GM18858 (cell line): ENCODE measurements around the gene GAR1.
"Not testable (repeated sequence)": the region's sequence is repeated elsewhere in the genome, so short reads cannot be mapped to it uniquely, and the experiment has no call there.

Experiments used
- ATAC-seq: cut with Tn5 transposase; IDR thresholded peaks from one replicate; pipeline ENCODE4 v1.9.1; 2021; ENCODE audit not compliant: unreplicated experiment

The GAR1 gene

DNA sequence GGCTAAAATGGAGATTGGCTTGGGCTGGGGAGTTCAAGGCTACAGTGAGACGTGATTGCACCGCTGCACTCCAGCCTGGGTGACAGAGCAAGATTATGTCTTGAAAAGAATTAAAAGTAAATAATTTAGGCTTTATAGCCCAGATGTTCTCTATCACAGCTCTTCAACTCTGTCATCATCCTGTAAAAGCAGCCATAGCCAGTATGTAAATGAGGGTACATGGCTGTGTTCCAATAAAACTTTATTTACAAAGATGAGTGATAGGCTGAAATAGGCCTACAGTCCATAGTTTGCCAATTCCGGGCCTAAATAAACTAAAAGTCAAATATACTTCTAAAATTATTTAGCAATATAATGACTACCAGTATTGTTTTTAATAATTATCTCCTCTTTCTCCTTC lies 21.4 kb downstream of the GAR1 start:
- ATAC-seq: no peak

DNA sequence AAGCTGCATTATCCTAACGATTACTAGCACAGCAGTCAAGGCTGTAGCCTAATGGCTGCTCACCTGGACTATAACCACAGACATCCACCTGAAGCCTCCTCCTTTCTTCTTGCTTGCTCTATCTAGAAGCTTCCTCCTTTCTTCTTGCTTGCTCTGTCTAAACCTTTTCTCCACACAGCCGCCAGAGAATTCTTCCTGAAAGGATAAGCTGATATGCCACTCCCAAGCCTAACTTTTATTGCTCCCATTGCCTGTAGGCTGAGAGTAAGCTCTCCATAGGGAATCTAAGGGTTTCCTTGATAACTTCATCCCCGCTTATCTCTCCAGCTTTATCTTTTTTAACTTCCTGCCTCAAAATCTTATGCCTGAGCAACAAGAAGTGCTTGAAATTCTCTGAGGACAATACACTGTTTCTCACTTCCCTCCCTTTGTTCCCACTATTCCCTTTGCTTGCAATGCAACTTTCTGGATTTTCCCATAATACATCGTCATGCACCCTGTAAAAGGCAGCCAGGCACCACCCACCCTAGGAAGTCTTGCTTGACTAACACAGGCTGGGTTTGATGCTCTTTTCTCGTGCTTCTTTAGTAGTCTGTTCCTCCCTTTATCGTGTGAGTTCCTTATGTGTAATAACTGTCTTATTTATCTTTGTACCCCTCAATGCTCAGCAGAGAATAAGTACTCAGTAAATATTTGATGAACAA lies 31.0 kb downstream of the GAR1 start:
- ATAC-seq: no peak

DNA sequence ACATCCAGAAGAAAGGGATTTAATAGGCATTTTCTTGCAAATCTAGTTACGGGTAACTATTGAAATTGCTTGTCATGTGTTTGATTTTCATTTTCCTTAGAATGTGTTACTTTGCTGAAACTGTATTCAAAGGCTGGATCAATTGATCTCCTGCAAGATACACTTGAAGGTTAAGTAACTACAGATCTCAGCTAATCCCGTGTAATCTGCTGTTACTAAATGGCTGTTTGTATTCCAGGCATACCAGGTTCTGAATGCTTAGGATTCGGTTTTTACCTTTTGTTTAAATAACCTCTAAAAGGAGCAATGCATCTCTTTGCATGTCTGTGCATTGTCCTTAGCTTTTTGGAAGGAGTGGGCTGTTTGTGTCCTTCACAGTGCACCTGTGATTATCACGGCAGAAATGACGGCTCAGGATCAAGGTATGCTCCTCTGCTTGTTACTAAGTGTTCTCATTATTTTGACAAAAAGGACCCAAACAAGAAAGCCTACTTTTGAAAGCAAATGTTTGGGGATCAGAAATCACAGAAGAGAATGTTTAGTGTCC lies 32.4 kb downstream of the GAR1 start, which contains the start of gene LRIT3:
LRIT3 (plus strand) TSS at position 212 of the 547 bp plus-strand sequence; CDS start at position 307, 95 bp downstream.
- no peak for ATAC-seq

DNA sequence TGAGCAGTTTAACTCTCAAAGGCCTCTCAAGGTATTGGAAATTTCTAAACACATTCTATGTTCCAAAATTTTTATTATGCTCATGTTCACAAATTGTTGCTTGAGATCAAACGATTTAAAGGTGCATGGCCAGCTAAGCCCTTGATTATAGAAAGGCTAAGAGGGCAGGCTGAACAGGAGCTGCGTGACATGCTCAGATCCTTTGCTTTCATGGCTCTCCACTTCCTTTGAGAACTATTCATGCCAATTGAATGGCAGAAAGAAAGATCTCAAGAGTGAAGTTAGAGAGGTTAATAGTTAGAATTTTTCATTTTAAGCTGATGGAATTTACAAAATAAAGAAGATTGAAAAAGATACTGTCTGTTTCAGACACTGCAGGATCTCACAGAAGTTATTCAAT lies 32.9 kb downstream of the GAR1 start:
- no peak for ATAC-seq

DNA sequence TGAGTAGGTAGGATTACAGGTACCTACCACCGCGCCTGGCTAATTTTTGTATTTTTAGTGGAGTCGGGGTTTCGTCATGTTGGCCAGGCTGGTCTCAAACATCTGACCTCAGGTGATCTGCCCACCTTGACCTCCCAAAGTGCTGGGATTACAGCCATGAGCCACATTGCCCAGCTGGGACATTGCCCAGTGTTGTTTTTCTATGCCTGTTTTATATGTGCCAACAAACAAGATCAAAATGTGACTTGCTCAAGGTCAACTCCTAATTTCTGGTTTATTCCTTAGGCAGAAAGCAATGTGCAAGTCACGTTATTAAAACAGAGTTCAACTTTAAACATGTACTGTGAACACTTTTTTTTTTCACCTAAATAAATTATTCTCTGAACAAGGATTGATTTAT lies 35.0 kb downstream of the GAR1 start:
- no peak for ATAC-seq

DNA sequence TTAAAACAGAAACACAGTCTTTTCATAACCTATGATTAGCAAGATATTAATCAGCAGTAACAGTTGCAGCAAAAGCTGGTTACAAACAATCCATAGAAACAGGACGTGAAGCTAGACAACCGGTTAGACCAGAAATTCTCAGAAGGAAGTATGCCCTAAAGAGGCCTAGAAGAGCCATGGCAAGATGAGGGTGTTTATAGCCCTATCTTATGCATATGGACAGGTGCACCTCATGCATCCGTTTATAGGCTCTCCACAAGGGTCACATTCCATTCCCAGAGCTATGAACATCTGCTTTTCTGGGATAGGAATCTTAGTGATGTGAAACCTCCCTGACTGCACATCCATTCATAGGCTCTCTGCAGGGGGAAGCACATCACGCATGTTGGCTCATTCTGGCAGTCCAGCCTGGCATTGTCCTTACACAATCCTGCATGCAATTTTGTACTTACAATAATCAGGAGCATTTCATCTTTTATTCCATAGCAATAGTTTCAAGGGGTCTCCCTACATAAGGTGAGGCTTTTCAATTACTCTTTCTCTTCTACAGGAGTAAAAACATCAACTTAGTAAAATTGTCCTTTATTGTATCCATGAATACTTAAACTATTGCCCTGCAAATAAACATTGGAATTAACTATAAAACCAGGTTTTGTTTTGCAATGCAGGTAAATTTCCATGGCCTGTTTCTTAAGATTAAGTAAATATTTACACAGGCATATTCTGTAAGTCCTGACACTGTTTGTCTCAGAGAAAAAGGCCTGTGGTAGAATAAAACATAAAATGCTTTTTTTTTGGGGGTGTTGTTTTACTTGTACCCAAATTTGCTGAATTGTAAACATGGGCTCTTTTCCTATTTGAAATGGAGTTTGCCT lies 44.1 kb downstream of the GAR1 start:
- not testable (repeated sequence) for ATAC-seq

DNA sequence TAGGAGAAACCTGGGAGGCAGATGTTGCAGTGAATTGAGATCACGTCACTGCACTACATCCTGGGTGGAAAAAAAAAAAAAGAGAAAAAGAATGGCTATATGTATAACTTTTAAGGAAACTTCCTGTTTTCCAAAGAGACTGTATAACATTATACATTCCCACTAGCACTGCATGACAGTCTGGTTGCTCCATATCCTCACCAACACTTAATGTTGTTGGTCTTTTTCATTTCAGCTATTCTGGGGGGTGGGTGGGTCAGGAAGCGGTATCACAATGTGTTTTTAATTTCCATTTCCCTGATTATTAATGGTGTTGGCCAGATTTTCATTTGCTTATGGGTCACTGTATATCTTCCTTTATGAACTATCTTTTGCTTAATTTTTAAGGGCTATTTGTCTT lies 45.7 kb downstream of the GAR1 start:
- no peak for ATAC-seq

DNA sequence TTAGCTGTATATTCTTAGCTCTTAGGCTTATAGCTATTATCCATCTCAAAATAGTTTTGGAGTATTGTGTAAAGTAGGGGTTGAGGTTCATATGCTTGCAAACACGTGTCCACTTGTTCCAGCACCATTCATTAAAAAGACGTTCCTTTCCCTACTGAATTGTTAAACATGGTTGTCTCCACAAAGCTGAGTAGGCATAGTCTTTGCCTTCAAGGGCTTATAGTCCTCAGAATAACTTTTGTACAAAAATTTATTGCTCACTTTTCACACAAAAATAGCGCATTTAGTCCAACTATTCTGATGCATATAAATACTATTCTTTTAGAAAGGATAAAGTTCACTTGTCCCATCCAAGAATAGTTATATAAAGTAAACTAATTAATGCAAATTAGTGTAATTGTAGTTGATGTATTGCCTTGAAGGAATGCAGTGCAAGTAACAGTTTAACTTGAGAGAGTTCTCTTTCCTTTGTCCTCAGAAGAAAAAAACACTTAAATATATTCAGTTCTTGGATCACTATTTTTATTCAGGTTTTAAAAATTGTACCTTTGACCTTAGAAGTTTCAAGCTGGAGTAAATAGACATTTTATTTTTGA lies 46.5 kb downstream of the GAR1 start:
- ATAC-seq: no peak

DNA sequence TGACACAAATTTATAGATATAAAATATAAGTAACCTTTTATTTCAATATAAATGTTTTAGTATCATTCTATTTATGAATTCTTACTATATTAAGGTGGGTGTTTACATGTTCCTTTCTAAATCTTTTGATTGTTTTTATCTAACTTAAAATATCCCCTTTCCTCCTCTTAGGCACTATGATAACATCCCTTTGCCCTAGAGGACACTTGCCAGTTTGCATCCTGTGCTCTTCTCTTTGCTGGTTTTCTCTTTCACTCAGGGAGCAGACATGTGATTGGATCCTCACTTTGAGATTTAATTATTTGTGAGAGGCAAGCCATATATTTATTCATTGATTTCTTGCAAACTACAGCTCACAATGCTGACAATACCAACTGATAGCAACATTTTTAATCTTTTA lies 48.6 kb downstream of the GAR1 start:
- no peak for ATAC-seq

DNA sequence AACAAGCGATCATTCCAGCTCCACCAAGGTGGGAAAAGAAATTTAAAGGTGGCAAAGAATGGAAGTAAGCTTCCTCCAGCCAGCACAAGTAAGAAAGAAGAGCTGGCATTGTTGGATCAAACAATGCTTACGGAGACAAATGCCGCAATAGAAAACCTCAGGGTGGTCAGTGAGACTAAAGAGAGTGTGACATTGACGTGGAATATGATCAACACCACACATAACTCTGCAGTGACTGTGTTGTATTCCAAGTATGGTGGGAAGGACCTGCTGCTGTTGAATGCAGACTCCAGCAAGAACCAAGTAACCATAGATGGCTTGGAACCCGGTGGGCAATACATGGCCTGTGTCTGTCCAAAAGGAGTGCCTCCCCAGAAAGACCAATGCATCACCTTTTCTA lies 54.5 kb downstream of the GAR1 start:
- no peak for ATAC-seq

DNA sequence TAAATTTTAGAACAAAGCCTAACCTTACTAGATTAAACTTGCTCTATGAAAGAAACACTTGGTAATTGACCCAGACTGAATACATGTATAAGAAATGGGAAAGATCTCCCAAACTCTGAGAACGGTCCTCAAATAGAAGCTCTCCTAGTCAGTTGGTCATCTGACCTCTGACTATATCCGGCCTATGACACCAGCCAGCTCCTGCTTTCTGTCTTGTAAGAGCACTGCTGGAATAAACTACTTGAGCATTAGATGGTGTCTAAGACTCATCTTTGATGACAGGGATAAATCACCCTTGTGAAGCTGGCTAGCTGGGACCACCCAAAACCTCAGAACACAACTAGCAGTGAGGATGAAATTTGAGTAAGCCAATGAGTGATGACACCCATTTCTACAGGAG lies 56.5 kb downstream of the GAR1 start:
- no peak for ATAC-seq

DNA sequence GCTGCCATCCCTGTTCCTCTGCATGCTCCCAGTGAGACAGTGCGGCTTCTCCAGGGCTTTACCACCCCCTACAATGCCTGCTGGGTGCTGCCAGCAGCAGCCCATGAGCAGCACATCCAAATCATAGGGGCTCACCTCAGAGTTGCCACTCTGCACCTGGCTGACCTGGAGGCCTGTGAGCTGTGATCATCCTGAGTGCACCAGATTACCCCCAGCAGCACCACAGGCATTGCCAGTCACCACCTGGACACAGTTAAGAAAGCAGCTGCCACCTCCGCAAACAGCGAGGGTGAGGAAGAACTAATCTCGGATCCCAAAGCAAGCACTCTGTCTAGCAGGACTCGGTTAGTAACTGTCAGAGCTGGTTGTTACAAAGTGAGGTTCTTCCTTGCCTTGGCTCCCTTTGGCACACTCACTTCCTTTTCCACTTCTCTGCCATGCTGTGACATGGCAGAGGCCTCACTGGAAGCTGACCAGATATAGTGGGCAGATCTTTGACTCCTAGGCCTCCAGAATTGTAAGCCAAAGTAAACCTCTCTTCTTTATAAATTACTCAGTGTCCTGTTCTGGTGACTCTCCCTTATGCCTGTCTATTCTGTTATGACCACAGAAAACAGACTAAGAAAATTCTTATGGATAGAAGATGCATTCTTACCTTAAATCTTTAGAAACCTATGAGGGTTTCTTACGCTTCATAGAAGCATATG lies 57.5 kb downstream of the GAR1 start:
- ATAC-seq: no peak

DNA sequence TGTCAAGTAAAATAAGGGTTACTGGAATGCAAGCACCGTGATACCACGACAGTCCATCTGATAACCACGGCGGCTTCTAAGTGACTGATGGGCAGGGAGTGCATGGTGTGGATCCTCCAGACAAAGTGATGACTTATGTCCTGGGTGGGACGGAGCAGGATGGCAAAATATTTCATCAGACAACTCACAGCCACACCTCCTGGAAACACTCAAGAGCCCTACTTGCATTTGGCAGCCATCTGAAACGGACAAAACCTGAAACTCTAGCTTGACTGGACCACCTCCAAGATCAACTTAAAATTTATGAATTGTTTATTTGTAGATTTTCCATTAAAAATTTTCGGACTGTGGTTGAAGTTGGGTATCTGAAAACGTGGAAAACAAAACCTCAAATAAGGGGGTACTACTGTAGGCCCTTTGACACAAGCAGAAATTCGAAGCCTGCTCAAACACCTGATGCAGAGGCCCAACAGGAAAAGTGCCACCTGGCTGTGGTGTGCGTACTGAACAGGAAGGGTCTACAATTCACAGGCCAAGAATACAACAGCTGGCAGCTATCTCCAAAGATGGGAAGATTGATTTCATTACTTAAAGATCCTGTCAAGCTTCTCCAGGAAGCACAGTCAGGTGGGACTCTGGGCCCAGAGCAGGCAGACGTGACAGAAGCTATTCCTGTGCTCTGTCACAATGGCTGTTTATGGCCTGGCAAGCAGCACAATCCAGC lies 58.4 kb downstream of the GAR1 start:
- ATAC-seq: no peak
